ENCODE measurements around the gene PLCB1. TPM values are rescaled to one million over a fixed set of nuclear protein-coding genes. Genes with fewer than 3 reads are reported as not detected.
A peak's percentile ranks its signal among the peaks of the same experiment; 100 is the strongest.

The PLCB1 gene
- total and polyA plus RNA-seq, 7 experiments from 2014 or later: 0.56 to 17.6 (median 2.3) TPM

GRCh38 chr20:8756410-8756809, 624.3 kb downstream of the PLCB1 start:
- Histone ChIP-seq H3K27me3 (ENCODE audit: control insufficient read depth in 2 of 2, insufficient read depth in 2 of 2, low read length in 2 of 2) (no peaks in the 10 kb centered on the region), H3K27ac (ENCODE audit: low read depth, low read length) (no peak overlapping the region), H3K9me3 (ENCODE audit: control insufficient read depth in 2 of 3, low read length in 3 of 3) (no peaks in the 10 kb centered on the region), H3K4me3 (ENCODE audit: low read length) (no peak overlapping the region), H3K36me3 (ENCODE audit: control insufficient read depth in 2 of 3, insufficient read depth in 3 of 3, low read length in 3 of 3) (no peaks in the 10 kb centered on the region), H3K4me1 (ENCODE audit: control insufficient read depth in 2 of 2, insufficient read depth in 2 of 2, low read length in 2 of 2) (no peaks in the 10 kb centered on the region)
- Mint-ChIP-seq H3K4me1 (peaks cover 0 to 3% (median 0%) of the 10 kb centered on the region in 7 donors), H3K27ac (no peak overlapping the region), H3K36me3 (no peaks in the 10 kb centered on the region), H3K27me3 (no peaks in the 10 kb centered on the region), H3K4me3 (no peak overlapping the region), H3K9me3 (no peaks in the 10 kb centered on the region)
- DNase-seq (no peak), ATAC-seq (peak; percentile 32)
- intact Hi-C loops (cut with micrococcal nuclease): no loop called here
- POLR2A ChIA-PET: no interaction called here
- CTCF ChIA-PET: no interaction called here

GRCh38 chr20:8757146-8757545, 625.1 kb downstream of the PLCB1 start:
- DNase-seq (no peak), ATAC-seq (no peak)
- no peaks in the 10 kb centered on the region for H3K9me3 ChIP-seq (ENCODE audit: control insufficient read depth in 2 of 3, low read length in 3 of 3)
- ChIA-PET POLR2A (no interaction called here), CTCF (no interaction called here)
- no peak overlapping the region for H3K4me3 Mint-ChIP-seq
- no peak overlapping the region for H3K4me3 ChIP-seq (ENCODE audit: low read length)
- H3K27ac ChIP-seq (ENCODE audit: low read depth, low read length): no peak overlapping the region
- no peaks in the 10 kb centered on the region for H3K9me3 Mint-ChIP-seq
- H3K27ac Mint-ChIP-seq: no peak overlapping the region
- no peaks in the 10 kb centered on the region for H3K36me3 Mint-ChIP-seq
- intact Hi-C loops (cut with micrococcal nuclease): no loop called here
- no peaks in the 10 kb centered on the region for H3K36me3 ChIP-seq (ENCODE audit: control insufficient read depth in 2 of 3, insufficient read depth in 3 of 3, low read length in 3 of 3)
- H3K27me3 ChIP-seq (ENCODE audit: control insufficient read depth in 2 of 2, insufficient read depth in 2 of 2, low read length in 2 of 2): no peaks in the 10 kb centered on the region
- H3K27me3 Mint-ChIP-seq: no peaks in the 10 kb centered on the region
- H3K4me1 ChIP-seq (ENCODE audit: control insufficient read depth in 2 of 2, insufficient read depth in 2 of 2, low read length in 2 of 2): no peaks in the 10 kb centered on the region
- H3K4me1 Mint-ChIP-seq: peaks cover 0 to 3% (median 0%) of the 10 kb centered on the region in 7 donors

GRCh38 chr20:8764344-8764962, 632.4 kb downstream of the PLCB1 start:
- ATAC-seq: no peak
- Mint-ChIP-seq H3K4me3 (no peak overlapping the region), H3K9me3 (peaks cover 0 to 5% (median 0%) of the 10 kb centered on the region in 11 donors), H3K27me3 (no peaks in the 10 kb centered on the region), H3K27ac (no peak overlapping the region), H3K36me3 (peaks cover 0 to 3% (median 0%) of the 10 kb centered on the region in 5 donors), H3K4me1 (peaks cover 0 to 4% (median 0%) of the 10 kb centered on the region in 7 donors)
- Histone ChIP-seq H3K27me3 (ENCODE audit: control insufficient read depth in 2 of 2, insufficient read depth in 2 of 2, low read length in 2 of 2) (no peaks in the 10 kb centered on the region), H3K27ac (ENCODE audit: low read depth, low read length) (no peak overlapping the region), H3K36me3 (ENCODE audit: control insufficient read depth in 2 of 3, insufficient read depth in 3 of 3, low read length in 3 of 3) (no peaks in the 10 kb centered on the region), H3K4me3 (ENCODE audit: low read length) (no peak overlapping the region), H3K9me3 (ENCODE audit: control insufficient read depth in 2 of 3, low read length in 3 of 3) (no peaks in the 10 kb centered on the region), H3K4me1 (ENCODE audit: control insufficient read depth in 2 of 2, insufficient read depth in 2 of 2, low read length in 2 of 2) (no peaks in the 10 kb centered on the region)
- DNase-seq: no peak
- POLR2A ChIA-PET: no interaction called here
- CTCF ChIA-PET: no interaction called here
- intact Hi-C loops (cut with micrococcal nuclease): no loop called here

GRCh38 chr20:8766868-8767390, 634.9 kb downstream of the PLCB1 start:
- H3K27ac ChIP-seq (ENCODE audit: low read depth, low read length): no peak overlapping the region
- no peaks in the 10 kb centered on the region for H3K27me3 Mint-ChIP-seq
- H3K4me3 ChIP-seq (ENCODE audit: low read length): no peak overlapping the region
- POLR2A ChIA-PET: no interaction called here
- DNase-seq (no peak), ATAC-seq (no peak)
- CTCF ChIA-PET: no interaction called here
- H3K27ac Mint-ChIP-seq: no peak overlapping the region
- no peaks in the 10 kb centered on the region for H3K4me1 ChIP-seq (ENCODE audit: control insufficient read depth in 2 of 2, insufficient read depth in 2 of 2, low read length in 2 of 2)
- peaks cover 0 to 5% (median 0%) of the 10 kb centered on the region in 11 donors for H3K9me3 Mint-ChIP-seq
- intact Hi-C loops (cut with micrococcal nuclease): no loop called here
- H3K9me3 ChIP-seq (ENCODE audit: control insufficient read depth in 2 of 3, low read length in 3 of 3): no peaks in the 10 kb centered on the region
- H3K36me3 Mint-ChIP-seq: peaks cover 0 to 3% (median 0%) of the 10 kb centered on the region in 5 donors
- H3K4me1 Mint-ChIP-seq: peaks cover 0 to 4% (median 0%) of the 10 kb centered on the region in 7 donors
- H3K27me3 ChIP-seq (ENCODE audit: control insufficient read depth in 2 of 2, insufficient read depth in 2 of 2, low read length in 2 of 2): no peaks in the 10 kb centered on the region
- no peaks in the 10 kb centered on the region for H3K36me3 ChIP-seq (ENCODE audit: control insufficient read depth in 2 of 3, insufficient read depth in 3 of 3, low read length in 3 of 3)
- no peak overlapping the region for H3K4me3 Mint-ChIP-seq

GRCh38 chr20:8774412-8774811, 642.3 kb downstream of the PLCB1 start:
- ATAC-seq (no peak), DNase-seq (no peak)
- Histone ChIP-seq H3K4me1 (ENCODE audit: control insufficient read depth in 2 of 2, insufficient read depth in 2 of 2, low read length in 2 of 2) (no peaks in the 10 kb centered on the region), H3K36me3 (ENCODE audit: control insufficient read depth in 2 of 3, insufficient read depth in 3 of 3, low read length in 3 of 3) (no peaks in the 10 kb centered on the region), H3K27ac (ENCODE audit: low read depth, low read length) (no peak overlapping the region), H3K9me3 (ENCODE audit: control insufficient read depth in 2 of 3, low read length in 3 of 3) (no peaks in the 10 kb centered on the region), H3K27me3 (ENCODE audit: control insufficient read depth in 2 of 2, insufficient read depth in 2 of 2, low read length in 2 of 2) (no peaks in the 10 kb centered on the region), H3K4me3 (ENCODE audit: low read length) (no peak overlapping the region)
- ChIA-PET CTCF (no interaction called here), POLR2A (no interaction called here)
- no peak overlapping the region for H3K27ac Mint-ChIP-seq
- H3K9me3 Mint-ChIP-seq: peaks cover 0 to 3% (median 0%) of the 10 kb centered on the region in 11 donors
- H3K36me3 Mint-ChIP-seq: peaks cover 0 to 5% (median 0%) of the 10 kb centered on the region in 5 donors
- peaks cover 0 to 5% (median 0%) of the 10 kb centered on the region in 5 donors for H3K27me3 Mint-ChIP-seq
- H3K4me1 Mint-ChIP-seq: no peaks in the 10 kb centered on the region
- intact Hi-C loops (cut with micrococcal nuclease): no loop called here
- no peak overlapping the region for H3K4me3 Mint-ChIP-seq

- no peak overlapping the region for H3K4me3 ChIP-seq (ENCODE audit: low read length)
- no peaks in the 10 kb centered on the region for H3K27me3 ChIP-seq (ENCODE audit: control insufficient read depth in 2 of 2, insufficient read depth in 2 of 2, low read length in 2 of 2)
- no peak overlapping the region for H3K27ac ChIP-seq (ENCODE audit: low read depth, low read length)
- H3K9me3 ChIP-seq (ENCODE audit: control insufficient read depth in 2 of 3, low read length in 3 of 3): no peaks in the 10 kb centered on the region
- H3K36me3 Mint-ChIP-seq: peaks cover 0 to 5% (median 0%) of the 10 kb centered on the region in 5 donors
- H3K4me1 Mint-ChIP-seq: no peaks in the 10 kb centered on the region
- DNase-seq: no peak
- no peak overlapping the region for H3K27ac Mint-ChIP-seq
- ChIA-PET POLR2A (no interaction called here), CTCF (no interaction called here)
- intact Hi-C loops (cut with micrococcal nuclease): no loop called here
- H3K9me3 Mint-ChIP-seq: peaks cover 0 to 10% (median 0%) of the 10 kb centered on the region in 11 donors
- no peak overlapping the region for H3K4me3 Mint-ChIP-seq
- no peaks in the 10 kb centered on the region for H3K4me1 ChIP-seq (ENCODE audit: control insufficient read depth in 2 of 2, insufficient read depth in 2 of 2, low read length in 2 of 2)
- ATAC-seq: no peak
- H3K27me3 Mint-ChIP-seq: peaks cover 0 to 5% (median 0%) of the 10 kb centered on the region in 5 donors
- no peaks in the 10 kb centered on the region for H3K36me3 ChIP-seq (ENCODE audit: control insufficient read depth in 2 of 3, insufficient read depth in 3 of 3, low read length in 3 of 3)
Observed at GRCh38 chr20:8777911-8778310, 645.8 kb downstream of the PLCB1 start.

- POLR2A ChIA-PET: no interaction called here
- Mint-ChIP-seq H3K4me1 (no peaks in the 10 kb centered on the region), H3K9me3 (peaks cover 0 to 10% (median 0%) of the 10 kb centered on the region in 11 donors), H3K27me3 (peaks cover 0 to 5% (median 0%) of the 10 kb centered on the region in 5 donors), H3K27ac (no peak overlapping the region), H3K4me3 (no peak overlapping the region), H3K36me3 (peaks cover 0 to 5% (median 0%) of the 10 kb centered on the region in 5 donors)
- no peak overlapping the region for H3K4me3 ChIP-seq (ENCODE audit: low read length)
- intact Hi-C loops (cut with micrococcal nuclease): no loop called here
- DNase-seq (no peak), ATAC-seq (no peak)
- H3K27ac ChIP-seq (ENCODE audit: low read depth, low read length): no peak overlapping the region
- no peaks in the 10 kb centered on the region for H3K36me3 ChIP-seq (ENCODE audit: control insufficient read depth in 2 of 3, insufficient read depth in 3 of 3, low read length in 3 of 3)
- H3K27me3 ChIP-seq (ENCODE audit: control insufficient read depth in 2 of 2, insufficient read depth in 2 of 2, low read length in 2 of 2): no peaks in the 10 kb centered on the region
- CTCF ChIA-PET: no interaction called here
- no peaks in the 10 kb centered on the region for H3K4me1 ChIP-seq (ENCODE audit: control insufficient read depth in 2 of 2, insufficient read depth in 2 of 2, low read length in 2 of 2)
- H3K9me3 ChIP-seq (ENCODE audit: control insufficient read depth in 2 of 3, low read length in 3 of 3): no peaks in the 10 kb centered on the region
Observed at GRCh38 chr20:8778387-8778786, 646.3 kb downstream of the PLCB1 start.
